Kidney (tissue), 14 donors: ENCODE data around the gene LIN7C. TPM values are rescaled to one million over a fixed set of nuclear protein-coding genes. Genes with fewer than 3 reads are reported as not detected.
A peak's percentile ranks its signal among the peaks of the same experiment; 100 is the strongest.

ENCODE experiments used
- DNase-seq, 5 donors: peaks; one replicate each; pipeline ENCODE4 v3.0.0-alpha.2; 2013 to 2020
- FAIRE-seq: peaks from 2 replicates; lab custom pipeline; 2012; peaks lifted over from hg19 to GRCh38; lab: Jason Lieb, UNC
- H3K27ac ChIP-seq, 2 donors: one replicate each; pipeline ENCODE4 v1.7.0; 2013; ENCODE audit warnings: low read depth in 2 of 2, low read length in 2 of 2, inconsistent platforms in 1 of 2
- H3K27me3 ChIP-seq: one replicate; pipeline ENCODE4 v1.7.1; 2013; ENCODE audit warnings: low read length, inconsistent platforms; ENCODE audit not compliant: control insufficient read depth, insufficient read depth
- H3K36me3 ChIP-seq, 3 donors: one replicate each; pipeline versions ENCODE4 v1.7.0 to v1.7.1; 2013; ENCODE audit warnings: low read length in 3 of 3, control low read depth in 1 of 3, inconsistent platforms in 1 of 3; ENCODE audit not compliant: insufficient read depth in 3 of 3, control insufficient read depth in 2 of 3
- H3K4me1 ChIP-seq, 3 donors: one replicate each; pipeline versions ENCODE4 v1.7.0 to v1.7.1; 2013; ENCODE audit warnings: low read length in 3 of 3, inconsistent platforms in 1 of 3, low read depth in 1 of 3; ENCODE audit not compliant: control insufficient read depth in 2 of 3, insufficient read depth in 2 of 3
- H3K4me3 ChIP-seq, 3 donors: one replicate each; pipeline versions ENCODE4 v1.7.0 to v1.8.1; 2013; ENCODE audit warnings: low read length in 3 of 3, control low read depth in 1 of 3, inconsistent platforms in 1 of 3
- H3K9ac ChIP-seq, 3 donors: one replicate each; pipeline versions ENCODE4 v1.7.0 to v1.7.1; 2013; ENCODE audit warnings: low read length in 3 of 3, control low read depth in 1 of 3, inconsistent platforms in 1 of 3
- H3K9me3 ChIP-seq, 3 donors: one replicate each; pipeline versions ENCODE4 v1.7.0 to v1.7.1; 2013; ENCODE audit warnings: low read length in 3 of 3, control low read depth in 1 of 3, inconsistent platforms in 1 of 3; ENCODE audit not compliant: control insufficient read depth in 2 of 3, insufficient read depth in 1 of 3
- CTCF ChIP-seq: IDR thresholded peaks from 3 replicates; pipeline ENCODE4 v1.5.1; 2012; ENCODE audit warnings: mild to moderate bottlenecking, moderate library complexity, borderline replicate concordance; ENCODE audit not compliant: insufficient read depth; ENCODE audit errors: extremely low read depth
- intact Hi-C: fragments of 100-400 bp; cut with DNase I; formaldehyde crosslinking; loops from one replicate; pipeline ENCODE4 v1.11.1; 2022
- polyA plus RNA-seq: library from polyadenylated mRNA; stranded (reverse); fragments of 350-450 nt; fragmentation: Illumina TruSeq; extraction: RNeasy Lipid Tissue Mini Kit (QIAGEN cat#74804); gene quantifications from one replicate; pipeline ENCODE4 v1.2.3, GENCODE V29; 2014; ENCODE audit warnings: low read depth, low replicate concordance; ENCODE audit not compliant: insufficient read depth
- total RNA-seq: library from RNA; stranded (reverse); fragmentation: NEBNext Ultra II Directional; extraction: Animal tissue kit (Norgen Biotek cat#: 25700); gene quantifications from one replicate; pipeline ENCODE4 v1.2.1, GENCODE V29; 2021
- donor health status: control.
- donor health status: control.
- donor health status: control.
- donor health status: control.
- donor health status: control.
- donor health status: DM: yes; HTN: yes; CAD: no.
- donor health status: Normal renal cell carcinoma (clear cell type).

Gene LIN7C
- total and polyA plus RNA-seq, 2 donors from 2014 or later, result 9.1 to 37.8 TPM

GRCh38 chr11:27495710-27496300 lies 10.8 kb downstream of the LIN7C start:
- H3K36me3 ChIP-seq, result peaks cover 4 to 22% (median 12%) of the 10 kb centered on the region in 3 donors

GRCh38 chr11:27489092-27489491 lies 17.5 kb downstream of the LIN7C start:
- Histone ChIP-seq H3K27me3 (no peaks in the 10 kb centered on the region), H3K36me3 (peaks cover 4 to 8% (median 8%) of the 10 kb centered on the region in 3 donors), H3K27ac (no peak overlapping the region), H3K9me3 (no peaks in the 10 kb centered on the region), H3K9ac (no peak overlapping the region), H3K4me3 (no peak overlapping the region), H3K4me1 (no peaks in the 10 kb centered on the region)
- intact Hi-C loops, result loop anchor here (5.0 kb wide), 1 partner anchor 307 kb away; no protein-coding TSS in a partner anchor
- FAIRE-seq (no peak), DNase-seq (no peak)
- no peak for TF ChIP-seq CTCF

More at GRCh38 chr11:27495710-27496300, 10.8 kb downstream of the LIN7C start:
- Histone ChIP-seq H3K27ac (no peak overlapping the region), H3K4me3 (no peak overlapping the region), H3K9ac (no peak overlapping the region), H3K4me1 (peaks cover 0 to 4% (median 0%) of the 10 kb centered on the region in 3 donors), H3K9me3 (no peaks in the 10 kb centered on the region), H3K27me3 (no peaks in the 10 kb centered on the region)
- intact Hi-C loops, result no loop called here
- FAIRE-seq (peak; percentile 49), DNase-seq (no peak)
- no peak for TF ChIP-seq CTCF

GRCh38 chr11:27487706-27488105 lies 18.9 kb downstream of the LIN7C start:
- no peak for TF ChIP-seq CTCF
- H3K27ac ChIP-seq, result no peak overlapping the region
- intact Hi-C loops, result loop anchor here (5.0 kb wide), 1 partner anchor 305 kb away; no protein-coding TSS in a partner anchor
- H3K9me3 ChIP-seq, result no peaks in the 10 kb centered on the region
- no peak for FAIRE-seq
- no peaks in the 10 kb centered on the region for H3K4me1 ChIP-seq
- DNase-seq, result no peak
- H3K27me3 ChIP-seq, result no peaks in the 10 kb centered on the region
- no peak overlapping the region for H3K4me3 ChIP-seq
- H3K9ac ChIP-seq, result no peak overlapping the region
- H3K36me3 ChIP-seq, result peaks cover 4 to 8% (median 8%) of the 10 kb centered on the region in 3 donors
